Ecto neural progenitor cell (in vitro differentiated cells): ENCODE results near the gene SLC2A9.

Experiments
- DNase-seq: peaks from one replicate; pipeline ENCODE4 v3.0.0-alpha.2; 2018; ENCODE audit warnings: low spot score

Gene SLC2A9

GRCh38 chr4:9962611-9963314 lies 58.5 kb downstream of the SLC2A9 start:
- no peak for DNase-seq

- no peak for DNase-seq
Measured at GRCh38 chr4:9954468-9954867, 66.8 kb downstream of the SLC2A9 start.

- DNase-seq = no peak
Measured at GRCh38 chr4:9953089-9953488, 68.2 kb downstream of the SLC2A9 start.

GRCh38 chr4:9952415-9952950 lies 68.8 kb downstream of the SLC2A9 start:
- no peak for DNase-seq

GRCh38 chr4:9949573-9949972 lies 71.7 kb downstream of the SLC2A9 start:
- DNase-seq = no peak

- DNase-seq = peak; percentile 33
Measured at GRCh38 chr4:9947168-9948062, 73.9 kb downstream of the SLC2A9 start.

- DNase-seq = no peak
Measured at GRCh38 chr4:9946170-9946569, 75.1 kb downstream of the SLC2A9 start.

GRCh38 chr4:9944431-9945425 lies 76.6 kb downstream of the SLC2A9 start:
- DNase-seq = peak; percentile 12

GRCh38 chr4:9943761-9944160 lies 77.5 kb downstream of the SLC2A9 start:
- peak; percentile 16 for DNase-seq

GRCh38 chr4:9942921-9943600 lies 78.2 kb downstream of the SLC2A9 start:
- no peak for DNase-seq

- no peak for DNase-seq
Measured at GRCh38 chr4:9942139-9942538, 79.2 kb downstream of the SLC2A9 start.

- DNase-seq = no peak
Measured at GRCh38 chr4:9940041-9940440, 81.3 kb downstream of the SLC2A9 start.

GRCh38 chr4:9938933-9939332 lies 82.4 kb downstream of the SLC2A9 start:
- no peak for DNase-seq

GRCh38 chr4:9937078-9937477 lies 84.2 kb downstream of the SLC2A9 start:
- DNase-seq = no peak

- no peak for DNase-seq
Measured at GRCh38 chr4:9936129-9936644, 85.1 kb downstream of the SLC2A9 start.

GRCh38 chr4:9933956-9934355 lies 87.3 kb downstream of the SLC2A9 start:
- no peak for DNase-seq

- DNase-seq = no peak
Measured at GRCh38 chr4:9933184-9933583, 88.1 kb downstream of the SLC2A9 start.

GRCh38 chr4:9932771-9933170 lies 88.5 kb downstream of the SLC2A9 start:
- no peak for DNase-seq

- no peak for DNase-seq
Measured at GRCh38 chr4:9931146-9931545, 90.2 kb downstream of the SLC2A9 start.

GRCh38 chr4:9929111-9929510 lies 92.2 kb downstream of the SLC2A9 start:
- no peak for DNase-seq
